Endodermal cell (in vitro differentiated cells): ENCODE results near the gene TTC7B. TPM values are rescaled to one million over a fixed set of nuclear protein-coding genes. Genes with fewer than 3 reads are reported as not detected.

Source experiments
- DNase-seq: peaks from one replicate; pipeline ENCODE4 v3.0.0-alpha.2; 2017
- H3K27ac ChIP-seq: 2 replicates; pipeline ENCODE4 v1.5.1; 2013; ENCODE audit warnings: mild to moderate bottlenecking, low read depth, low read length, moderate library complexity
- H3K27me3 ChIP-seq: 2 replicates; pipeline ENCODE4 v1.6.1; 2013; ENCODE audit warnings: mild to moderate bottlenecking, low read length, moderate library complexity; ENCODE audit not compliant: insufficient read depth, control insufficient read depth, poor library complexity, severe bottlenecking
- H3K36me3 ChIP-seq: 2 replicates; pipeline ENCODE4 v1.7.0; 2013; ENCODE audit warnings: mild to moderate bottlenecking, low read length, moderate library complexity; ENCODE audit not compliant: control insufficient read depth, insufficient read depth
- H3K4me1 ChIP-seq: one replicate; pipeline ENCODE4 v1.7.0; 2013; ENCODE audit warnings: low read length; ENCODE audit not compliant: control insufficient read depth, insufficient read depth
- H3K4me3 ChIP-seq: 2 replicates; pipeline ENCODE4 v1.5.1; 2013; ENCODE audit warnings: mild to moderate bottlenecking, low read length, moderate library complexity
- H3K9ac ChIP-seq: 2 replicates; pipeline ENCODE4 v1.6.1; 2013; ENCODE audit warnings: mild to moderate bottlenecking, low read length, moderate library complexity; ENCODE audit not compliant: poor library complexity, severe bottlenecking; ENCODE audit errors: extremely low read depth
- H3K9me3 ChIP-seq: 2 replicates; pipeline ENCODE4 v1.6.1; 2013; ENCODE audit warnings: mild to moderate bottlenecking, low read length, moderate library complexity; ENCODE audit not compliant: control insufficient read depth
- H3K27ac Mint-ChIP-seq: 2 replicates; pipeline ENCODE4 v1.8.0; 2020; ENCODE audit warnings: mixed read lengths
- H3K27me3 Mint-ChIP-seq: 2 replicates; pipeline ENCODE4 v1.8.0; 2021; ENCODE audit warnings: mild to moderate bottlenecking, mixed read lengths; ENCODE audit not compliant: insufficient read depth
- H3K36me3 Mint-ChIP-seq: 2 replicates; pipeline ENCODE4 v1.8.0; 2020; ENCODE audit warnings: low read depth, mixed read lengths
- H3K4me1 Mint-ChIP-seq: 2 replicates; pipeline ENCODE4 v1.8.0; 2020; ENCODE audit warnings: mixed read lengths
- H3K4me3 Mint-ChIP-seq: 2 replicates; pipeline ENCODE4 v1.8.0; 2020; ENCODE audit warnings: mild to moderate bottlenecking, moderate library complexity, mixed read lengths
- H3K9me3 Mint-ChIP-seq: 2 replicates; pipeline ENCODE4 v1.8.0; 2020; ENCODE audit warnings: mild to moderate bottlenecking, mixed read lengths
- CTCF ChIP-seq: fragments of 200-600 bp; sonication (generic); conservative IDR thresholded peaks from 2 replicates; pipeline ENCODE4 v1.5.0; 2021; ENCODE audit warnings: antibody characterized with exemption, mild to moderate bottlenecking
- WGBS, 2 experiments: methylation state at CpG; one replicate each; pipeline versions ENCODE4 v1.1.5 to v1.1.7; 2013; ENCODE audit warnings: missing lambda C conversion rate in 2 of 2, mixed read lengths in 1 of 2; ENCODE audit not compliant: insufficient coverage in 1 of 2, insufficient read length in 1 of 2; 5-methylcytosine and 5-hydroxymethylcytosine counted together
- total RNA-seq, 2 donors: library from RNA; stranded (reverse); fragmentation: NEBNext Ultra II Directional in 1 of 2; extraction: Animal tissue kit (Norgen Biotek cat#: 25700) in 1 of 2; gene quantifications; 2 replicates in 1 of 2; 3 replicates in 1 of 2; pipeline ENCODE4 v1.2.1, GENCODE V29; 2021

TTC7B gene
- total RNA-seq, 2 donors from 2014 or later = 51.3 to 62.6 TPM

GRCh38 chr14:90663680-90664079, 152.6 kb downstream of the TTC7B start:
- Histone ChIP-seq H3K27ac (no peak overlapping the region), H3K4me1 (peaks cover 5% of the 10 kb centered on the region), H3K27me3 (no peaks in the 10 kb centered on the region), H3K36me3 (no peaks in the 10 kb centered on the region), H3K9ac (no peak overlapping the region), H3K9me3 (no peaks in the 10 kb centered on the region), H3K4me3 (no peak overlapping the region)
- H3K4me3 Mint-ChIP-seq = no peak overlapping the region
- H3K36me3 Mint-ChIP-seq = peaks cover 10% of the 10 kb centered on the region
- WGBS, 2 experiments = 95 to 100% methylated on average over 3 to 5 of the region's 5 CpGs
- no peak for TF ChIP-seq CTCF
- no peaks in the 10 kb centered on the region for H3K9me3 Mint-ChIP-seq
- DNase-seq = no peak
- no peak overlapping the region for H3K27ac Mint-ChIP-seq
- peaks cover 16% of the 10 kb centered on the region for H3K4me1 Mint-ChIP-seq
- H3K27me3 Mint-ChIP-seq = no peaks in the 10 kb centered on the region

GRCh38 chr14:90663140-90663539, 153.1 kb downstream of the TTC7B start:
- Mint-ChIP-seq H3K4me3 (no peak overlapping the region), H3K4me1 (peaks cover 20% of the 10 kb centered on the region), H3K27ac (no peak overlapping the region), H3K27me3 (no peaks in the 10 kb centered on the region), H3K9me3 (no peaks in the 10 kb centered on the region), H3K36me3 (peaks cover 10% of the 10 kb centered on the region)
- Histone ChIP-seq H3K9me3 (no peaks in the 10 kb centered on the region), H3K27ac (no peak overlapping the region), H3K4me1 (peaks cover 5% of the 10 kb centered on the region), H3K27me3 (no peaks in the 10 kb centered on the region), H3K4me3 (no peak overlapping the region), H3K36me3 (no peaks in the 10 kb centered on the region), H3K9ac (no peak overlapping the region)
- DNase-seq = no peak
- no peak for TF ChIP-seq CTCF
- 93% methylated on average over 5 of the region's 5 CpGs; no CpG with 5 or more reads in 1 of the 2 experiments for WGBS, 2 experiments

GRCh38 chr14:90661866-90662265, 154.4 kb downstream of the TTC7B start:
- no peaks in the 10 kb centered on the region for H3K27me3 Mint-ChIP-seq
- no peak for DNase-seq
- H3K36me3 Mint-ChIP-seq = peaks cover 5% of the 10 kb centered on the region
- H3K27ac Mint-ChIP-seq = no peak overlapping the region
- no peaks in the 10 kb centered on the region for H3K9me3 ChIP-seq
- no peak overlapping the region for H3K4me3 ChIP-seq
- H3K4me1 ChIP-seq = peaks cover 5% of the 10 kb centered on the region
- H3K36me3 ChIP-seq = peaks cover 2% of the 10 kb centered on the region
- H3K9me3 Mint-ChIP-seq = no peaks in the 10 kb centered on the region
- no peak for TF ChIP-seq CTCF
- no peak overlapping the region for H3K4me3 Mint-ChIP-seq
- peaks cover 20% of the 10 kb centered on the region for H3K4me1 Mint-ChIP-seq
- H3K27me3 ChIP-seq = no peaks in the 10 kb centered on the region
- WGBS, 2 experiments = 83 to 93% methylated on average over 3 to 7 of the region's 7 CpGs
- H3K27ac ChIP-seq = no peak overlapping the region
- H3K9ac ChIP-seq = no peak overlapping the region
